GM21576 (cell line): ENCODE measurements around the gene FAM47E.
"Not testable (repeated sequence)": the region's sequence is repeated elsewhere in the genome, so short reads cannot be mapped to it uniquely, and the experiment has no call there.

Experiments used
- ATAC-seq: cut with Tn5 transposase; IDR thresholded peaks from one replicate; pipeline ENCODE4 v1.9.1; 2021; ENCODE audit warnings: mild to moderate bottlenecking, moderate library complexity; ENCODE audit not compliant: unreplicated experiment

FAM47E gene

DNA sequence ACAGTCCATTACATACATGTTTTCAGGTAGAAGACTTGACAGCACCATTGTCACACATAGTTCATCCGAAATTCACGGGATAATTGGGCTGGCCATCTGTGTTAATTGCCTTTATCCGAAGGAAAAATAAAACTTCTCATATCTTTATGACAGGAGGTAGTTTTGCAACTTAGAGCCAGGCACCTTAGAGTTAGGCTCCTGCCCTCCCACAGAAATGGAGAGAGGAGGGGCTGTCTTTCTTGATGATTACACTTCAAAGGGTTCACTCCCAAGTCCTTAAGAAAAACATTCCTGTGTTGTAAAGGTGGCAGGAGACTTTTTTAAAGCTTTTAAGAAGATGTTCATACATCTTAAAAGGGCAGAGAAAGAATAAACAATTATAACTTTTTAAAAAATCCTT is 27.4 kb upstream of the FAM47E start:
- no peak for ATAC-seq

DNA sequence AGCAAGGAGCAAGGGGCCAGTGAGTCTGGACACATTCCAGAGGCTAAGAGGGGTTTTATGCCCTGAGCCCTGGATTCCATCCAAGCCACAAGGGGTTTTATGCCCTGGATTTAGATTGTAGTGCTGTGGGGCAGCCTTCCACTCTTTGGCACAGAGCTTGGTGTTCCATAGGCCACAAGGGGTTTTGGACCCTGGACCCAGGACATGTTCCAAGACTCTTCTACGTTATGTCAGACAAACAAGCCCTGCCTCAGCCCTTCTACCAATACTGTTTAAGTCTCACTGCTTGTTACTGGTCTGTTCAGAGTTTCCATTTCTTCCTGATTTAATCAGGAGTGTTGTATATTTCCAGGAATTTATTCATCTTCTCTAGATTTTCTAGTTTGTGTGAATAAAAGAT is 25.1 kb upstream of the FAM47E start:
- ATAC-seq = no peak

DNA sequence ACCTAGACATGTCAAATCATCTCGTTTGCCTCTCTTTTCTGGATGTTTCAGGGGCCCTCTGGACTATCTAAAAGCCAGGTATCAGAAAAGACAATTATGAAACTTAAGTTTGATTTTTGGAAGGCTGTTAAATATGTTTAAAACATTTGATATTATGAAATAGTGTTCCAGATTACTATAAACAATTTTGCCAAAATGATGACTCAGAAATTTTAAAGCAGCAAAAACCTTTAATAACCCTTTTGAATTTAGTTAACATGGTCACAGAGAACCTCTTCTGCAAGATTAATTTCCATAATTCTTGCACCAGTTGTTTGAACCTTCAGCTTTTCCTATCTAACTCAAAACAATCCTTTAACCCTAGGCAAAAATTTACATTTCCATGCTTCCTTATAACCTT is 18.8 kb upstream of the FAM47E start:
- ATAC-seq = no peak

DNA sequence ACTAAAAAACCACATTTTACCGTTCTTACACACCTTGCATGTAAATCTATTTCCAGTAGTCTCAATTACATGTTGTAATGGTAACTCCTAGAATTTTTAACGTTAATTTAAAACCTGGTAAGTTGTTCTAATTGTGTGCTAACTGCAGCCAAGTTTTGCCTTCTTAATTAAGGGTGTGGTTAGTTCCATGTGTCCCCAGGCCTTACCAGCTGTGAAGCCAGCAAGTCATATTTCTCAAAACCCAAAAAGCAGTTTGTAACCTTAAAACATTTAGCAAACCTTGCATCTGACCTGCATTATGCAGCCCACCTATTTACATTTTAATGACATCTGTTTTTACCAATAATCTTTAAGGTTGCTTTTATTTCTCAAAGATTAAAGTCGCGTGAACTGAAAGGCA is 18.4 kb upstream of the FAM47E start:
- ATAC-seq = no peak

DNA sequence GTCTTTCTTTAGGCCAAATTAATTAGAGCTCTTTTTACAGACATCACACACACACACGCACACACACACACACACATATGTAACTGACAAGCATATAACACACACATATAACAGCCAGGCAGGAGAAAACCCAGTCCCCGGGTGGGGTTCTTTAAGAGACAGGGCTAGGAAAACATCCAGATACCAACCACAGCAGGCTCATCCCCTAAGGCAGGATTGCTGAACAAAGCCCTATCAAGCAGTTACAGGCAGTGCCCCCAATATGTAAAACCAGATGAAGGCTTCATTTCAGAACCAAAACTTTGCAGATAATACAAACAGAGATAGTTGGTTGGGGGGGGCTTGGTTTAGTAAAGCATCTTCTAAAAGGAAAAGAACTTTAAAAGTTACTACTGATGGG is 18.0 kb upstream of the FAM47E start:
- no peak for ATAC-seq

DNA sequence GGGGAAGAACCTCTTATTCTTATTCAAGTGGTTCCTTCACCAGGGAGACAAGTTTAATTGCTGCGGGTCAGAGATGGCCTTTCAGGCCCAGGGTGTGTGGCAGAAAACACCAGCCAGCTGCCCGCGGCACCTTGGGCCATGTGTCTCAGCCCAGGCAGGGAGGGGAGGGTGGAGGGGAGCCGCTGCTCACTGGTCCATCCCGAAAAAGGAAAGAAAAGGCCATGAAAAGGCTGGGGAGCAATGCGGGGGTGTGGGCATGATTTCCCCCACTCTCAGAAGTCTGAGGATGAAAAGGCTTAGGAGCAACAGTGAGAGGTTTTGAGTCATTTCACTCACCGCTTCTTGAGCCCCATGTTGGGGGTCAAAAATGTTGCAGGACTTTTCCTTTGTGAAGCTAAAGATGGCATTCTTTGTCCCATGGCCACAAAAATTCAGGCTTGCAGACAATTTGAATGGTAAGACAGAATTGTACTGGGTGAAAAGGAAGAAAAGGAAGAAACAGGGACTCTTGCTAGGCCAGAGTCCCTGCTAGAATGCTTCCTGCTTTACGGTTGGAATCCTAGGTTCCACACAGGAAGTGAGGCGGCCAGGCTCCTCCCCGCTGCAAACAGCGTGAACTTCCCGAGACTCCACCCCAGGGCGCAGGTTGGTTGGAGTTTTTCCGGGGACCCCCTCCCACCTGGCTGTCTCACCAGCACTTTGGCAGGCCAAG is 17.4 kb upstream of the FAM47E start:
- no peak for ATAC-seq

GRCh38 chr4:76234679-76235044 is 16.9 kb upstream of the FAM47E start:
- ATAC-seq = no peak

DNA sequence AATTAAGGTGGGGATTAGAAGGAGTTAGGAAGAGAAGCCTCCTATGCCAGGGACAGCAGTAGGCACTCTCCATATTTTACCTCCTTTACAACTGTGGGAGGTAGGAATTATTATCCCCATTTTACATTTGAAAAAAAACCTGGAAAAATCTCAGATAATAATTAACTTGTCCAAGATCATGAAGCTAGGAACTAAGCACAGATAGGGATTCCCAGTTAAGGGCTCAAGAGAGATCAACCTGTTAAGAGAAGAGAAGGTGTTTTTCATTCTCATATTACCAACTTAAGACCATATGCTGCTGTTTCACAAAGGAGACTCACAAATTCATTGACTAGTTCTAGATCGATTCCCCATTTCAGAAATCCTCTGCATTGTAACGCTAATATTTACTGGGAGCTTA is 16.1 kb upstream of the FAM47E start:
- no peak for ATAC-seq

GRCh38 chr4:76235915-76236314 is 15.6 kb upstream of the FAM47E start:
- ATAC-seq = no peak

- ATAC-seq = no peak
These were observed 13.3 kb upstream of the FAM47E start for GRCh38 chr4:76238236-76238635.

- ATAC-seq = no peak
These were observed 12.8 kb upstream of the FAM47E start for GRCh38 chr4:76238701-76239100.

GRCh38 chr4:76240236-76240635 is 11.3 kb upstream of the FAM47E start:
- no peak for ATAC-seq

GRCh38 chr4:76243877-76244276 is 7.6 kb upstream of the FAM47E start:
- not testable (repeated sequence) for ATAC-seq

GRCh38 chr4:76246025-76246424 is 5.5 kb upstream of the FAM47E start:
- no peak for ATAC-seq

- no peak for ATAC-seq
These were observed 4.7 kb upstream of the FAM47E start for GRCh38 chr4:76246852-76247251.

DNA sequence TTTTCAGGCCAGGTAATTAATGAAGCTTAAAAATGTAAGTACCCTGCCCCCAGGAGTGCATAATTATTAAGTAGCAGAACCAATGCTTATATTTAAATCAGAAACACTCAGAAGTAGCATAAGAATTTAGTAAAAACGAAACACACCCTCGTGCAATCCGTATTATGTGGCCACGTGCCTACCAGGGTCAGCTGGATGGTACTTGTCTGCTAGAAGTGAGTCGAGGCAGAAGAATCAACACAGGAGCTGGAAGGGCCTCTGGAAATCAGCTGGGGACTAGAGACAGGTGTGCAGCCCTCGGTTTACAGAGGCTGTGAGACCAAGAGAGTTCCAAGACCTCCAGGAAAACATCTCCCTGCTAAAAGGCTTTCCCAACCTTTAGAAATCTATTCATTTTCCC is 559 bp upstream of the FAM47E start:
- no peak for ATAC-seq

GRCh38 chr4:76252271-76252653 is 741 bp downstream of the FAM47E start:
- ATAC-seq = no peak

DNA sequence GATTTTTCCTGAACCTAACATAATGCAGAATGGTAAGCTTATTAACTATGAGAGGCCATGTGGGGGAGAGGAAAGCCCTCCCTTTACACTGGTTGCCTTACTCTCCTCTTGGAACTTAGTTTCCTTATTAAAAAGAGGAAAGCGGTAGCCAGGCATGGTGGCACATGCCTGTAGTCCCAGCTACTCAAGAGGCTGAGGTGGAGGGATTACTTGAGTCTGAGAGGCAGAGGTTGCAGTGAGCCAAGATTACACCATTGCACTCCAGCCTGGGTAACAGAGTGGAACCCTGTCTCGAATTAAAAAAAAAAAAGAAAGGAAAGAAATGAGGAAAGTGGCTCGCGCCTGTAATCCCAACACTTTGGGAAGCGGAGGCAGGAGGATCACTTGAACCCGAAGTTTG is 2.0 kb downstream of the FAM47E start:
- no peak for ATAC-seq

DNA sequence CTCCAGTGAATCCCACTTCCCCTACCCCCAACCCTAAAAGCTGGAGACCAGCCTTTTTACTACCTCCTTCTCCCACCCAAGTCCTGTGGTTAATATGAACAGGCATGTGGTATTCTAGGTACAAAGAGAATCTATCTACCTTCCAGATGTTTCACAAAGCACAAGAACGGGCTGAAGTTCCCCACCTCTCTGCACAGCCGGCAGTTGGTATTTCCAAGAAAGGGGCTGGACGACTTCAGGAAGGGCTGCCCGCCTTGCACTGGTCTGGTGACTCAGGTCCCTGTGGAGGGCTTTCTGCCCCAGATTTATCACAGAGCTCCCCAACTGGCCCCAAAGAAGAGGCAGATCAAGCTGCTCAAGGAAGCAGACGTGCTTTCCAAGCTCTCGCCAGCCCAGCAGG is 4.5 kb downstream of the FAM47E start:
- no peak for ATAC-seq

DNA sequence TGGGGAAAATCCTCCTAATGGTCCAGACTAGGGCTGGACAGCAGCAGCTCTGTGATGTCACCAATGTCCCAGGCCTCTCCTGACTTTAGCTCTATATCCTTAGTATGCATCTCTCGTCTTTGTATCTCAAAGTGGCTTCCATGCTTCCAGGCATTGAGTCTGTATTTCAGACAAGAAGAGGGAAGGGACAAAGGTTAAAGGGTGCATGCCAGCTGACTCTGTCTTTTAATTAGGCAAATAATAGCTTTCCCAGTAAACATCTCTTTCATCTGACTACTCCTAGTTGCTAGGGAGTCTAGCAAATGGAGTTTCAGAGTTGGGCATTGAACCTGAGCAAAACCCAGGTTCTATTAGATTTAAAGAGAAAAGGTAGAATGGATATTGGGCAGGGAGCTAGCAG is 5.4 kb downstream of the FAM47E start:
- no peak for ATAC-seq

DNA sequence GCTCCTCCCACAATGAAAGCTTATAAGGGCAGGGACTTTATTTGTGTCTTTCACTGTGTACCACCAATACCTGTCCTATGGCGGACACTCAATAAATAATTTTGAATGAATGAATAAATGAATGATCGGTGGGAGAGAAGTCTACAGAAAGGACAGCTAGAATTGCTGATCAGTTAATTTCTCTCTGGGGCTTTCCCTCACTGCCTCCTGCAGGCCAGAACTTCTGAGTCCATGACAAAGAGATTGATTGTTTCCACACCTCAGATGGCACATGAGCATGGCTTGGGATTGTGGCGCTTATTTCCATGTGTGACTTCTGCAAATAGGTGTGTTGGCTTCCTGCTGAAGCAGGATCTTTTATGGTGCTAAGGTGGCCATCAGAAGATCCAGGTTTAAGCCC is 6.3 kb downstream of the FAM47E start:
- no peak for ATAC-seq

DNA sequence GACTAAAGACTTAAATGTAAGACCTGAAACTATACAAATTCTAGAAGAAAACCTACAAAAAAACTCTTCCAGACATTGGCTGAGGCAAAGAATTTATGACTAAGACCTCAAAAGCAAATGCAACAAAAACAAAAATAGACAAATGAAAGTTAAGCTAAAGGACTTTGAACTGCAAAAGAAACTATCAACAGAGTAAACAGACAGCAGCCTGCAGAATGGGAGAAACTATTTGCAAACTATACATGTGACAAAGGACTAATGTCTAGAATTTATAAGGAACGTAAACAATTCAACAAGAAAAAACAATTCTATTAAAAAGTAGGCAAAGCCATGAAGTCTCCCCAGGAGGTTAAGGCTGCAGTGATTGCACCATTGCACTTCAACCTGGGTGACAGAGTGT is 9.1 kb downstream of the FAM47E start:
- ATAC-seq = no peak

- no peak for ATAC-seq
These were observed 14.2 kb downstream of the FAM47E start for GRCh38 chr4:76265631-76266218.
